ENCODE results near the gene PTPRN2. TPM values are rescaled to one million over a fixed set of nuclear protein-coding genes. Genes with fewer than 3 reads are reported as not detected.
"Not testable (repeated sequence)": the region's sequence is repeated elsewhere in the genome, so short reads cannot be mapped to it uniquely, and the experiment has no call there.

The PTPRN2 gene
- polyA plus RNA-seq, 1 donor = 1.7 TPM

DNA sequence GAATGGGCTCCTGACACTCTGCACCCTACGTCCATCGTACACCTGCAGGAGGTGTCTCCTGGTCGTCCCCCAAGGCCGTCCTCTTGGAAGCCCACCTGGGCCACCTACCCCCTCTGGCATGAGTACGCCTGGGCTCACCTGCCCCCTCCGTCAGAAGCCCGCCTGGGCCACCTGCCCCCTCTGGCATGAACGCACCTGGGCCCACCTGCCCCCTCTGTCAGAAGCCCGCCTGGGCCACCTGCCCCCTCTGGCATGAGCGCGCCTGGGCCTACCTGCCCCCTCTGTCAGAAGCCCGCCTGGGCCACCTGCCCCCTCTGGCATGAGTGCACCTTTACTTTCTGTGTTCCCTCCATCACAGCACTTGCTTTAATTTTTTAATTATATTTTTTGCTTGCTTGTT lies 401.2 kb downstream of the PTPRN2 start:
- DNase-seq (ENCODE audit: low read depth) = no peak

GRCh38 chr7:158185653-158186052 lies 402.0 kb downstream of the PTPRN2 start:
- DNase-seq (ENCODE audit: low read depth) = no peak

DNA sequence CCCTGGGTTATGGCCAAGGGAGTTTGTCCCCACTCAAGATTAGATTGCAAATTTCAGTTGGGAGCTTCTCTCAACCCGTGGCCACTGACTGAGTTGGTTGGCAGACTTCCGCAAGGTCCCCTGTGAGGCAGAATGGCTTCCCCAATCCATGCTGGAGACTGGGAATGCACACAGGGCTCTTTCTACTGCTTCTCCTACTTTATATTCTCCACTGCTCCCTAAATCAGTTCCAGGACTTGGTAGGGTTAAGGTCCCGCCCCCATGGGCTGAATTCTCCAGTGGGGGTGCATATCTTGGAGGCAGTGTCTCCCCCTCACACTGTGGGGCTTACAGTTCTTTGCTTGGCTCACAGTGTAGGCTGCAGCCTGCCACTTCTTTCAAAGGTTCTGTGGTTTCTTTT lies 404.2 kb downstream of the PTPRN2 start:
- DNase-seq (ENCODE audit: low read depth) = no peak

- no peak for DNase-seq (ENCODE audit: low read depth)
Observed at GRCh38 chr7:158176561-158177173, 411.0 kb downstream of the PTPRN2 start.

DNA sequence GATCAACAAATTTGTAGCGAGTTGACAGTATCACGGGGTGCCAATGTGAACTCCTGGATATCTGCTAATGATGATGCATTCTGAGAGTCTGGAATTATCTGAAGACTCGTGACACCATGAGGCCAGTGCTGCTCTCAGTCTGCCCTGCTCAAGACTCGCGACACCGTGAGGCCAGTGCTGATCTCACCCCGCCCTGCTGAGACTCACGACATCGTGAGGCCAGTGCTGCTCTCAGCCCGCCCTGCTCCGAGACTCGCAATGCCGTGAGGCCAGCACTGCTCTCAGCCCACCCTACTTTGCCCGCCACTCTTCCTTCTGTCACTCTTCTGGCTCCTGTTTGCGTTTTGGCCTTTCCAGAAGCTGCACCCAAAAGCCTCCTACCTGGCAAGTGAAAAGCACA lies 411.8 kb downstream of the PTPRN2 start:
- no peak for DNase-seq (ENCODE audit: low read depth)

GRCh38 chr7:158174947-158175346 lies 412.7 kb downstream of the PTPRN2 start:
- DNase-seq (ENCODE audit: low read depth) = no peak

DNA sequence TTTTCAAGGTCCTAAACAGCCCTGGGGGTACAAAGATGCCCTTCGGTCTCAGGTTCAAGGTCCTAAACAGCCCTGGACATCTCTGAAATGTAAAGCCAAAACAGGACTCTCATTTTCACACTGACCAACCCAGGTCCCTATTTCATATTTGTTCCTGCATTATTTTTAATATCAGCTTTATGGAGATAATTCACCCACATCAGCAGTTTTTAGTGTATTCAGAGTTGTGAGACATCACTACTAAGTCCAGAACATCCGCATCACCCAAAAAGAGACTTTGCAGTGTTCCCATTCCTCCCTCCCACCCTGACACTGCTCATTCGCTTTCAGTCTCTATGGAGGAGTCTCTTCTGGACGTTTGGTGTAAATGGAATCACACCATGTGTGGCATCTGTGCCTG lies 420.2 kb downstream of the PTPRN2 start:
- no peak for DNase-seq (ENCODE audit: low read depth)

DNA sequence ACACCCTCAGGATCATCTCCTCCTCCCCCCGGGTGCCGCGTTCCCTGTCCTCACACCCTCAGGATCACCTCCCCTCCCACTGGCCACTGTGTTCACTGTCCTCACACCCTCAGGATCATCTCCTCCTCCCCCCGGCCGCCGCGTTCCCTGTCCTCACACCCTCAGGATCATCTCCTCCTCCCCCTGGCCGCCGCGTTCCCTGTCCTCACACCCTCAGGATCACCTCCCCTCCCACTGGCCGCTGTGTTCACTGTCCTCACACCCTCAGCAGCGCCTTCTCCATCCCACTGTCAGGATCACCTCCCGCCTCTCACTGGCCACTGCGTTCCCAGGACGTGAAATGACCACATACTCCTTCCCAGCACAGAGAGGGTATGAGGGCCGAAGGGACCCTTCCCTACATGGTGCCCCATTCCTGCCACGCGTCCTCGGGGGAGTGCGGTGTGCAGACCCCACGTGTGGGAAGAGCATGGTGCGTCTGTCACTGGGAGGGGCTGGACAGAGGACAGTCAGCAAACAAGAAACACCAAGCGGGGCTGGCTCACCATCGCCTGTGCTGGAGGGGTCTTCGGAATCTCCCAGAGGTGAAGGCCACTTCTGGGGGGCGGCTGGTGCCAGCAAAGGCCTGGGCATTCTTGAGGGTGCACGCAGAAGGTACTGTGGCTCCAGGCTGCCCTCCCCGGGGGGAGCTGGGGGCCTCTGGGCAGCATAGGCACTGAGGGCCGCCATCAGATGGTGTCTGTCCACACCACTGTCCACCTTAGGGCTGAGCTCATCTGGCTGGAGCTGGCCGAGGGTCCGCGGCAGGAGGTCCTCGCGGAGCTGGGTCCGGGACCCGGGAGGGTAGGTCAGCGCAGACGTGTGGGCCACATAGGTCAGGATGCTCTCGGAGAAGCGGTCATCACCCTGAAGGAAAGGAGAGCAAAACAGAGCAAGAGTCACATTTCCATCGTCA lies 421.0 kb downstream of the PTPRN2 start:
- no peak for DNase-seq (ENCODE audit: low read depth)

GRCh38 chr7:158165711-158166110 lies 421.9 kb downstream of the PTPRN2 start:
- DNase-seq (ENCODE audit: low read depth) = no peak

DNA sequence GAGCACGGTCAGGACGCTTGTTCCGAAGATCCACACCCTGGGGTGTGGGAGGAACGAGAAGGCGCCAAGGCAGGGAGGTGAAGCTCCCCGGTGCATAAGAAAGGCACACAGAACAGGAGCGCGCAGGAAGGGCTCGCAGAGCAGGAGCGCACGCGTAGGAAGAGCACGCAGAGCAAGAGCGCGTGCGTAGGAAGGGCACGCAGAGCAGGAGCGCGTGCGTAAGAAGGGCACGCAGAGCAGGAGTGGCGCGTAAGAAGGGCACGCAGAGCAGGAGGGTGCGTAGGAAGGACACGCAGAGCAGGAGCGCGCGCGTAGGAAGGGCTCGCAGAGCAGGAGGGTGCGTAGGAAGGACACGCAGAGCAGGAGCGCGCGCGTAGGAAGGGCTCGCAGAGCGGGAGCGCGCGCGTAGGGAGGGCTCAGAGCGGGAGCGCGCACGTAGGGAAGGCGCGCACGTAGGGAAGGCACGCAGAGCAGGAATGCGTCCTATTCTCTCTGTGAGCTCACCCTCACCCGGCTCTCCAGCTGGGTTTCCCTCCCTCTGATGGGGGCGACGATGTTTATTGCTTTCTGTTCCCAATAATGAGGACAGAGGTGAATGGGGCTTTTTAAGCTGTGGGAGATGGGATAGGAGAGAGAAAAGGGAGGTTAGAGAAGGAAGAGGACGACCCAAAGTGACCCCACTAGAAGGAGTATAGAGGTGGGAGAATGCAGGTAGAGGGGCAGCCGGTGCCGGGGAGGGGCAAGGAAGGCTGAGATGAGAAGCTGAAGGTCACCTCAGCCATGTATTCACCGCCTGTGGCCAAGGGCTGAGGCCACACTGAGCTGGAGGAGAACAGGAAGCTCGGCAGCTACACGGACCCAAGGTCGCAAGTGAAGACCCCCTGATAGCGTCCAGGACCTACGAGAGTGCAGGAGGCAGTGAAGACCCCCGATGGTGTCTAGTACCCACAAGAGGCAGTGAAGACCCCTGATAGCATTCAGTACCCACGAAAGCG lies 423.2 kb downstream of the PTPRN2 start:
- DNase-seq (ENCODE audit: low read depth) = no peak

DNA sequence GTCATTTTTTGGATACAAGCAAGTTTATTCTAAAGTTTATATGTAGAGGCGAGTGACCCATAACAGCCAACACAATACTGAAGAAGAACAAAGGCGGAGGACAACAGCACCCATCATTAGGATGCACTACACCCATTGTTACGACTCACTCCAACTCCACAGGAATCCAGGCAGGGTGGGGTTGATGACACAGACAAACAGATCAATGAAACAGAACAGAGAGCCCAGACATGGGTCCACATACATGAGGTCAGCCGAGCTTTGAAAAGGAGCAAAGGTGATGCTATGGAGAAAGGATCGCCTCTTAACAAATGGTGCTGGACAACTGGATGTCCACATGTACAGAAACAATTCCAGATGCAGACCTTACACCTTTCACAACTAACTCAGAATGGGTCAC lies 426.4 kb downstream of the PTPRN2 start:
- DNase-seq (ENCODE audit: low read depth) = no peak

GRCh38 chr7:158160199-158160598 lies 427.4 kb downstream of the PTPRN2 start:
- no peak for DNase-seq (ENCODE audit: low read depth)

DNA sequence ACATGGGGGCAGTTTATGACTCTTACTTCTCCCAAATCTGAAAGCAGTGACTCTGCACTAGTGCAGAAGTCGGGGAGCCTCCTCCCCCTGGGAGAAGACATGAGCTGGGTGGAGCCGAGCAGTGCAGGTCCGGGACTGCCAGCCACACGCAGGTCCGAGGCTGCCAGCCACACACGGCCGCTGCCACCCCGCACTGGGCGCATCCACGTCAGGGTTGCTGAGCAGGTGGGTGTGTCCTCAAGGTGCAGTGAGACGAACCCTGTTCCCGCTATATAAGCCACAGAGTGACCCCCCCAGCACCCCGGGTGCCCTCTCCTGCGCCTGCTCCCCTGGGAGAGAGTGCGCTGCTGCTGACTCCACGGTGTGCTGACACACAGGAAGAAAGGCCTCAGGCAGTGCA lies 430.2 kb downstream of the PTPRN2 start:
- DNase-seq (ENCODE audit: low read depth) = no peak

- not testable (repeated sequence) for DNase-seq (ENCODE audit: low read depth)
Observed at GRCh38 chr7:158151273-158151672, 436.4 kb downstream of the PTPRN2 start.

DNA sequence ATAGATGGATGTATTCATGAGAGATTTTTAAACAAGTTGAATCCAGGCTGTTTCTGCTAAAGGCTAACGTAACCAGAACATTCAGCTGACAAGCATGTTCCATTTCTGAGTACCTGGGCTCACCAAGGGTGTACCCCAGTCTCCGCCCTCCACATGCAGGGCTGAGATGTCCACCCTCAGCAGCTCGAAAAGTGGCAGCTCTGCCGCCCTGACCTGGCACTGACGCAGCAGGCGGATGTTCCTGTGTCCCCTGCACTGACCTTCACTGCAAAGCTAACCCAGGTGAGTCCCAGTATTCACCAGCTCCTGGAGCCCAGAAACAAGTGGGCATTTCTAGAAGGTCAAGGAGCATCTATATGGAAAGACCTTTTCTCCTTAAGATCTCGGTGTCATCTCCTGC lies 437.4 kb downstream of the PTPRN2 start:
- no peak for DNase-seq (ENCODE audit: low read depth)

GRCh38 chr7:158147431-158147830 lies 440.2 kb downstream of the PTPRN2 start:
- not testable (repeated sequence) for DNase-seq (ENCODE audit: low read depth)

GRCh38 chr7:158145370-158145769 lies 442.3 kb downstream of the PTPRN2 start:
- DNase-seq (ENCODE audit: low read depth) = no peak

DNA sequence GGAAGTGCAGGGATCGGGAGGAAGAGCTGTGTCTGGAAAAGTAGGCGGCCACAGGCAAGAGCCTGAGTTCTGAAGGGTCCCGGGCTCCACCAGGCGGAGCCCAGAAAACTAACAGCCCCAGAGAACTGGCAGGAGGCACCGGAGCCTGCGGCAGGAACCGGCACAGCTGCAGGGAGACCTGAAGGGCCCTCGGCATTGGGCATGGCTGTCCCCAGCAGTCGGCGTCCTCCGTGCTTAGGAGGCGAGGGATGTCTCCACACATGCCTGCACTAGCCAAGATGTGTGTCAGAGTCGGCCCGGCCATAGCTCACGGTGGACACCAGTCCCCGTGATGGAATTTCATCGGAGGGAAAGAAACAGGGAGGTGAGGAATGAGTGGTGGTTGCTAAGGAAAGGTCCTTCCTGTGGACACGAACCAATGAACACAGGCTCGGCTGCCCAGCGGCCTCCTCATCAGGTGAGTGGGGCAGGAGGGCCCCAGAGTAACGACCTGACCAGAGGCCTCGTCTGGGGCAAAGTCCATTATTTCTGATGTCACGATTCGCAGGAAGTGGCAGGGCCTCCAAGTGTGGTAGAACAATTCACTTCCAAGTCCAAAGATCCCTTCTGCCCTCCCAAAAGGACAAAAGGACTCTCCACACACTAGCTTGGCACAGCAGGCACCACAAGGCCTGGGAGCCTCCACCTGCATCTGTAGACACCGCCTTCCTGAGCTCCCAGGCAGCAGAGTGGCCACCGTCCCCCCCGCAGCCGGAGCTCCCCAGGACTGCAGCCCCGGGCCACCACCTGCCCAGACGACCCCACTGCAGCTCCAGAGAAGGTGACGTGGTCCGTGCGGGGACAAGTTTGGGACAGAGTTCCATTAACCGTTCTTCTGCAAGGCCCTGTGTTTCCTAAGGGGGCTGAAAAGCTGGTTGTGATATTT lies 444.2 kb downstream of the PTPRN2 start:
- DNase-seq (ENCODE audit: low read depth) = no peak

- no peak for DNase-seq (ENCODE audit: low read depth)
Observed at GRCh38 chr7:158142657-158143056, 445.0 kb downstream of the PTPRN2 start.

DNA sequence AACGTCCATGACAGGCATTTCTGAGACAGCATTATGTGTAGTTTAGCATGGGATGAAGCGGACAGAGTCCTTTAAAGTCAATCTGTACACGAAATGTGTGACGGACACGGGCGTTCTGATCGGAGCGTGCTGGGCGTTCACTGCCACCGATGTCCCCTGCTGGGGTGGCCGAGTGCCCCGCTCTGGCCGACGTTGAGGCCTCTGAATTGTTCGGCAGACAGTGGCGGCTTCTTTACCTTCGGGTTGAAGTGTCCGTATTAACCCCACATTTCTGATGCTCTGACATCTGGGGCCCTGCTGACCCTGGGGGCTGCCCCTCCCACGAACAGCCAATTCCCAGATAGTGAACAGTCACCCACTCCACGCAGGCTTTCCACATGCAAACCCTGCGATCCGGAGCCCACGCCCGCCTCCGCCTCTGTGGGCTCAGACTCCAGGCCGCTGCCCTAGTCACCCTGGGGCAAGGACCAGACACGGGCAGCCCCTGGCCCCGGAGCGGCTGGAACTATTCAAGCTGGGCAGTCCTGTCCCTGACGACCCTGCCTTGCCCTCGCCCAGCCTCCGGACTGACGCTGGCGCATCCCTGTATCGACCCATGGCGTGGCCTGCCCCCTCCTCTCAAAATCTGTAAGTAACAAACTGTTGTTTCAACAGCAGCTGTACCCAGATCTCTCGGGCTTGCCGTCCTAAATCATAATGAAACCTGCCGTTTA lies 445.7 kb downstream of the PTPRN2 start:
- DNase-seq (ENCODE audit: low read depth) = no peak
